Astrocyte (in vitro differentiated cells and primary cell): Measurements from ENCODE around the gene RAB30. TPM values are rescaled to one million over a fixed set of nuclear protein-coding genes. Genes with fewer than 3 reads are reported as not detected.
A peak's percentile ranks its signal among the peaks of the same experiment; 100 is the strongest.
"Not testable (repeated sequence)": the region's sequence is repeated elsewhere in the genome, so short reads cannot be mapped to it uniquely, and the experiment has no call there.

Experiments used
- DNase-seq: peaks from one replicate; pipeline ENCODE4 v3.0.0-alpha.2; 2010; ENCODE audit warnings: low read depth
- FAIRE-seq: peaks from 2 replicates; lab custom pipeline; 2011; peaks lifted over from hg19 to GRCh38; lab: Jason Lieb, UNC
- H2AFZ ChIP-seq: 2 replicates; pipeline ENCODE4 v1.6.0; 2012; ENCODE audit warnings: low read depth, low read length, inconsistent platforms
- H3K27ac ChIP-seq: 2 replicates; pipeline ENCODE4 v1.5.1; 2011; ENCODE audit warnings: low read depth, low read length, inconsistent platforms
- H3K27me3 ChIP-seq: 2 replicates; pipeline ENCODE4 v1.6.0; 2011; ENCODE audit warnings: low read length, inconsistent platforms; ENCODE audit not compliant: insufficient read depth
- H3K36me3 ChIP-seq: 2 replicates; pipeline ENCODE4 v1.5.1; 2011; ENCODE audit warnings: low read length, inconsistent platforms; ENCODE audit not compliant: insufficient read depth
- H3K4me1 ChIP-seq: 2 replicates; pipeline ENCODE4 v1.5.1; 2011; ENCODE audit warnings: low read length, inconsistent platforms; ENCODE audit not compliant: insufficient read depth
- H3K4me2 ChIP-seq: 2 replicates; pipeline ENCODE4 v1.6.0; 2012; ENCODE audit warnings: low read length, inconsistent platforms
- H3K4me3 ChIP-seq: 2 replicates; pipeline ENCODE4 v1.5.1; 2011; ENCODE audit warnings: low read depth, mild to moderate bottlenecking, low read length, inconsistent platforms; ENCODE audit not compliant: insufficient read depth
- H3K79me2 ChIP-seq: 2 replicates; pipeline ENCODE4 v1.6.0; 2012; ENCODE audit warnings: mild to moderate bottlenecking, low read length, inconsistent platforms; ENCODE audit not compliant: insufficient read depth
- H3K9ac ChIP-seq: 2 replicates; pipeline ENCODE4 v1.6.0; 2012; ENCODE audit warnings: mild to moderate bottlenecking, low read length, inconsistent platforms
- H3K9me3 ChIP-seq: 2 replicates; pipeline ENCODE4 v1.5.1; 2012; ENCODE audit warnings: low read depth, mild to moderate bottlenecking, low read length, inconsistent platforms; ENCODE audit not compliant: insufficient read depth
- H4K20me1 ChIP-seq: 2 replicates; pipeline ENCODE4 v1.6.0; 2012; ENCODE audit warnings: low read length, inconsistent platforms; ENCODE audit not compliant: insufficient read depth
- H3K27ac Mint-ChIP-seq: one replicate; pipeline ENCODE4 v1.8.0; 2021; ENCODE audit warnings: mild to moderate bottlenecking, mixed read lengths; ENCODE audit not compliant: unreplicated experiment
- H3K27me3 Mint-ChIP-seq: one replicate; pipeline ENCODE4 v1.8.0; 2021; ENCODE audit warnings: low read depth, mixed read lengths; ENCODE audit not compliant: unreplicated experiment
- H3K36me3 Mint-ChIP-seq: one replicate; pipeline ENCODE4 v1.8.0; 2021; ENCODE audit warnings: low read depth, mixed read lengths; ENCODE audit not compliant: unreplicated experiment
- H3K4me1 Mint-ChIP-seq: one replicate; pipeline ENCODE4 v1.8.0; 2021; ENCODE audit warnings: low read depth, mixed read lengths; ENCODE audit not compliant: unreplicated experiment
- H3K4me3 Mint-ChIP-seq: one replicate; pipeline ENCODE4 v1.8.0; 2021; ENCODE audit warnings: mild to moderate bottlenecking, moderate library complexity, mixed read lengths; ENCODE audit not compliant: unreplicated experiment
- H3K9me3 Mint-ChIP-seq: one replicate; pipeline ENCODE4 v1.8.0; 2021; ENCODE audit warnings: mild to moderate bottlenecking, mixed read lengths; ENCODE audit not compliant: unreplicated experiment
- CTCF ChIP-seq: IDR thresholded peaks from 2 replicates; pipeline ENCODE4 v1.5.1; 2011; ENCODE audit warnings: low read depth, mild to moderate bottlenecking, inconsistent platforms, low read length, moderate library complexity; ENCODE audit not compliant: insufficient read depth
- EZH2 ChIP-seq: IDR thresholded peaks from 2 replicates; pipeline ENCODE4 v1.6.1; 2012; ENCODE audit warnings: mild to moderate bottlenecking, low read length, inconsistent platforms; ENCODE audit not compliant: insufficient read depth
- total RNA-seq: library from RNA; stranded (reverse); gene quantifications from 2 replicates; pipeline ENCODE4 v1.2.1, GENCODE V29; 2021

RAB30 gene
- total RNA-seq, 1 donor from 2014 or later = 40.0 TPM

DNA sequence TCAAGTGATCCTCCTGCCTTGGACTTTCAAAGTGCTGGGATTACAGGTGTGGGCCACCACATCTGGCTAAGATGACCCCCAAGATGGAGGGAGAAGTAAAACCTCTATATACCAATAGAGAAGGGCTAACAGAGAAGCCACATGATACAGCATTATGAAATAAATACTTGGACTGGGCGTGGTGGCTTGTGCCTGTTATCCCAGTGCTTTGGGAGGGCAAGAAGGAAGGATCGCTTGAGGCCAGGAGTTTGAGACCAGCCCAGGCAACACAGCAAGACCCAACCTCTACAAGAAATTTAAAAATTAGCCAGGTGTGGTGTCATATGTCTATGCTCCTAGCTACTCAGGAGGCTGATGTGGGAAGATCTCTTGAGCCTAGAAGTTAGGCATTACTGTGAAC lies 61.7 kb downstream of the RAB30 start:
- peaks cover 29% of the 10 kb centered on the region for H3K79me2 ChIP-seq
- H3K36me3 Mint-ChIP-seq = peaks cover 2% of the 10 kb centered on the region

GRCh38 chr11:83009136-83009535 lies 62.6 kb downstream of the RAB30 start:
- H3K9me3 Mint-ChIP-seq, DNase-seq, H3K4me3 ChIP-seq, H3K27ac ChIP-seq, H3K27ac Mint-ChIP-seq, H3K4me3 Mint-ChIP-seq, H2AFZ ChIP-seq, H3K9me3 ChIP-seq, H3K27me3 ChIP-seq, H3K36me3 ChIP-seq, H3K36me3 Mint-ChIP-seq, H3K27me3 Mint-ChIP-seq, FAIRE-seq, H3K9ac ChIP-seq, H3K4me2 ChIP-seq: not testable (repeated sequence)
- Histone ChIP-seq H3K79me2 (peaks cover 37% of the 10 kb centered on the region), H4K20me1 (peaks cover 12% of the 10 kb centered on the region), H3K4me1 (peaks cover 34% of the 10 kb centered on the region)
- H3K4me1 Mint-ChIP-seq = peaks cover 47% of the 10 kb centered on the region

More for the DNA sequence above, 61.7 kb downstream of the RAB30 start:
- no peak overlapping the region for H3K4me3 Mint-ChIP-seq
- H3K27ac ChIP-seq = no peak overlapping the region
- TF ChIP-seq CTCF (no peak), EZH2 (no peak)
- peaks cover 34% of the 10 kb centered on the region for H3K4me1 ChIP-seq
- H3K36me3 ChIP-seq = no peaks in the 10 kb centered on the region
- H3K27me3 Mint-ChIP-seq = no peaks in the 10 kb centered on the region
- H3K9me3 Mint-ChIP-seq = no peaks in the 10 kb centered on the region
- no peak overlapping the region for H3K4me2 ChIP-seq
- H3K4me1 Mint-ChIP-seq = peaks cover 44% of the 10 kb centered on the region
- DNase-seq (no peak), FAIRE-seq (no peak)
- no peak overlapping the region for H2AFZ ChIP-seq
- no peak overlapping the region for H3K27ac Mint-ChIP-seq
- no peak overlapping the region for H3K9ac ChIP-seq
- peaks cover 8% of the 10 kb centered on the region for H4K20me1 ChIP-seq
- H3K9me3 ChIP-seq = no peaks in the 10 kb centered on the region
- no peaks in the 10 kb centered on the region for H3K27me3 ChIP-seq
- no peak overlapping the region for H3K4me3 ChIP-seq

DNA sequence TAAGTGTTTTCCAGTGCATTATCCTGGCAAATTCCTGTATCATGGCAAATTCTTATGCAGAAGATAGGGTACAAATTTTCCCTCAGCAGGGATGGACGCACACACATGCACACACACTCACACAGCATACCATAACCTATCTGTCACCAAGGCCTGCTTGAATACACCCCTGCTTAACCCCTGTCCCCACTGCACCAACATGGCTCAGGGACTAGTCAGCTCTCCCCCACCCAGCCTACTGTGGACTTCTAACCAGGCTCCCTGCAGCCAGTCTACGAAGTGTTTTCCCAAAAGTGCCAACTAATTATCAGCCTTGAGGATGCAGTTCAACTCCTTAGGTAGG lies 63.1 kb downstream of the RAB30 start:
- Histone ChIP-seq H4K20me1 (peaks cover 12% of the 10 kb centered on the region), H3K27ac (no peak overlapping the region), H3K4me3 (no peak overlapping the region), H3K79me2 (peaks cover 34% of the 10 kb centered on the region), H3K4me1 (peaks cover 34% of the 10 kb centered on the region), H3K27me3 (no peaks in the 10 kb centered on the region), H3K9ac (no peak overlapping the region), H2AFZ (no peak overlapping the region), H3K9me3 (no peaks in the 10 kb centered on the region), H3K36me3 (no peaks in the 10 kb centered on the region), H3K4me2 (peak overlapping the region; percentile 54)
- H3K4me1 Mint-ChIP-seq = peaks cover 47% of the 10 kb centered on the region
- no peak for FAIRE-seq
- H3K27me3 Mint-ChIP-seq = no peaks in the 10 kb centered on the region
- H3K4me3 Mint-ChIP-seq = no peak overlapping the region
- no peaks in the 10 kb centered on the region for H3K9me3 Mint-ChIP-seq
- DNase-seq = peak; percentile 66
- no peak for TF ChIP-seq CTCF
- peak overlapping the region; percentile 28 for H3K27ac Mint-ChIP-seq
- no peaks in the 10 kb centered on the region for H3K36me3 Mint-ChIP-seq
